IPS-20b (cell line): ENCODE results near the gene RAB2B.
"Not testable (repeated sequence)": the region's sequence is repeated elsewhere in the genome, so short reads cannot be mapped to it uniquely, and the experiment has no call there.

Experiments used
- H3K27ac ChIP-seq: one replicate; pipeline ENCODE4 v1.5.1; 2013; ENCODE audit warnings: low read length
- H3K27me3 ChIP-seq: 2 replicates; pipeline ENCODE4 v1.6.1; 2013; ENCODE audit warnings: mild to moderate bottlenecking, low read length, inconsistent platforms; ENCODE audit not compliant: insufficient read depth
- H3K36me3 ChIP-seq: 2 replicates; pipeline ENCODE4 v1.6.1; 2013; ENCODE audit warnings: low read depth, mild to moderate bottlenecking, inconsistent platforms, low read length, moderate library complexity; ENCODE audit not compliant: insufficient read depth
- H3K4me1 ChIP-seq: 2 replicates; pipeline ENCODE4 v1.6.1; 2013; ENCODE audit warnings: mild to moderate bottlenecking, control low read depth, inconsistent platforms, low read length, moderate library complexity; ENCODE audit not compliant: insufficient read depth
- H3K4me3 ChIP-seq: 2 replicates; pipeline ENCODE4 v1.5.1; 2013; ENCODE audit warnings: mild to moderate bottlenecking, low read length, inconsistent platforms
- H3K9ac ChIP-seq: 2 replicates; pipeline ENCODE4 v1.6.1; 2013; ENCODE audit warnings: low read depth, mild to moderate bottlenecking, inconsistent platforms, low read length, moderate library complexity
- H3K9me3 ChIP-seq: 2 replicates; pipeline ENCODE4 v1.6.1; 2013; ENCODE audit warnings: mild to moderate bottlenecking, low read depth, low read length, inconsistent platforms; ENCODE audit not compliant: insufficient read depth

The RAB2B gene

DNA sequence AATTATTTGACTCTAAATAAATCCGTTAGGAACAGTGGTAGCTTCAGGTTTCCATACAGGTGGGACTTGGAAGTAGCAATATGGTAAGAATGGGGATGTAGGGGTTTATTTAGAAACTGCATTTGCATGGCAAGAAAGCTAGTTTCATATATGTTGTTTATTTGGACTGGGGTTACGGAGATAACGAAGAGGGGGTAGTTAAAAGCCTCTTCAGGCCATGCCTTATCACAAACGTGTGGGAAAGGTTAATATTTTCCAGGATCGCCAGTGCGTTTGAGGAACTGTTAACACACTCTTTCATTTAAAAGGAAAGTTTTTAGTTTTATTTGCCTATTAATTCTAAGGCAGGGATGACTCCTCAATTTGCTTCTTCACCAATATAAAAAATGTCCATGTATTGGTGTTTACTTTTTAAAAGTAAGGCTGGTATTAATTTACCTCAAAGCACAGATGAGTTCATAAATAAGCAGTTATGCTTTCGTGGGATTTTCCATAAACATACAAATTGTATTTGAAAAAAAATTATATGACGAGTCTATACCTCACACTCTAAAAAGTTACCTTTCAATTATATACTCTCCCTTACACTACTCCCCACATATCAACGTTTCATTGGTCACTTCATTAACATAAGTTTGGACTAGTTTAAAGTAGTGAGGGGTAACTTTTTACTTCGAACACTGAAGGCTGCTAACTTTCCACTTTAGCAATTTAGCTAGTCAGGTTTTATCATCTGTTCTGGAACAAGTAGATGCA, 814 bp downstream of the RAB2B start:
- H3K36me3 ChIP-seq = peaks cover 28% of the 10 kb centered on the region
- peak overlapping the region; percentile 99 for H3K4me3 ChIP-seq
- no peaks in the 10 kb centered on the region for H3K27me3 ChIP-seq
- peaks cover 3% of the 10 kb centered on the region; the same call in 1 of the 2 replicates for H3K4me1 ChIP-seq
- H3K9ac ChIP-seq = peak overlapping the region; percentile 93
- no peaks in the 10 kb centered on the region for H3K9me3 ChIP-seq
- peak overlapping the region; percentile 21 for H3K27ac ChIP-seq

DNA sequence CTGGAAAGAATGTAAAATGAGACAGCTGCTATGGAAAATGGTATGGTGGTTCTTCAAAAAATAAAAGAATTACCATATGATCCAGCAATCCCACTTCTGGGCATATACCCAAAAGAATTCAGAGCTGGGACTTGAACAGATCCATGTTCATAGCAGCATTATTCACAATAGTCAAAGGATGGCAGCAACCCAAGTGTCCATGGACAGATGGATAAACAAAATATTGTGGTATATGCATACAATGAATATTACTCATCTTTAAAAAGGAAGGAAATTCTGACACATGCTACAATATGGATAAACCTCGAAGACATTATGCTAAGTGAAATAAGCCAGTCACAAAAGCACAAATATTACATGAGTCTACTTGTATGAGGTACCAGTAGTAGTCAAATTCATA, 9.1 kb downstream of the RAB2B start:
- Histone ChIP-seq H3K4me3 (no peak overlapping the region), H3K4me1 (no peaks in the 10 kb centered on the region), H3K36me3 (peaks cover 73% of the 10 kb centered on the region), H3K27ac (no peak overlapping the region), H3K27me3 (no peaks in the 10 kb centered on the region), H3K9ac (no peak overlapping the region), H3K9me3 (no peaks in the 10 kb centered on the region)

DNA sequence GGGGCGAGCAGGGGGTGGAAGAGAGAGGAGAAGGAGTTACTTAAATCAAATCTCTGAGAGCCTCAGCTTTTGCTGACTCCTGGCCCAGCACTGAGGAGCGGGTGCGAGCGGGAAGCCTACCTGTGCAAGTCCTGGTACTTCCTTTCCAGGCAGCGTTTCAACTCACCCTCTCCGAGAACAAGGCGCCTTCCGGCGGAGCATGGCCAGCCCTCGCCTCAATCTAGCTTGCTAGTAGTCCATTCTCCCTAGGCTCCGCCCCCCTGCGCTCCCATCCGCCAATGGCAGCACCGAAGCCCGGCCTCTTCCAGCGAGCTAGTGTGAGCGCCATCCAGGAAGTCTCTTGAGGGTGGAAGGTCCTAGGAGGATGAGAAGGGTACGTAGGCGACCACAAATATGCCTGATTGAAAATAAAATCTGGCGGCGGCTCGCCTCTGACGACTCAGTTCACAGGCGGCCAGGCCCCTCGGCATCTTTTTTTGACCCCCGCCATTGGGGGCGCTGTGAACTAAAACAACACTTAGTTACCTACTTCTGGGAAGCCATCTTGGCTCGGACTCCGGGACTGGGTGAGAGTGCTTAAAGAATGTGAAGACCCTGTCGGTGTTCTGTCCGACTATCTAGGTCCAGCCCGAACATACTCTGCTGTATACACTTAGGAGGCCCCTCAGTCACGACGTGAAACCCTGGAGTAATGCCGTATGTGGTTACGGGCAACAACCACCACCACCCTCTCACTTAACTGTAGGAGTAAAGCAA, 20.7 kb downstream of the RAB2B start, which contains the start of gene CHD8:
Gene CHD8, minus strand, starts transcription at position 212 of the 756 bp plus-strand sequence. CDS start 24,480 bp downstream, outside the sequence.
- Histone ChIP-seq H3K27ac (peak within 1 kb of the TSS; percentile 69), H3K27me3 (no peaks in the 10 kb centered on the region), H3K36me3 (peaks cover 39% of the 10 kb centered on the region), H3K9me3 (no peaks in the 10 kb centered on the region), H3K4me1 (no peaks in the 10 kb centered on the region; the same call in 1 of the 2 replicates), H3K4me3 (peak within 1 kb of the TSS; percentile 92), H3K9ac (peak within 1 kb of the TSS; percentile 94)

DNA sequence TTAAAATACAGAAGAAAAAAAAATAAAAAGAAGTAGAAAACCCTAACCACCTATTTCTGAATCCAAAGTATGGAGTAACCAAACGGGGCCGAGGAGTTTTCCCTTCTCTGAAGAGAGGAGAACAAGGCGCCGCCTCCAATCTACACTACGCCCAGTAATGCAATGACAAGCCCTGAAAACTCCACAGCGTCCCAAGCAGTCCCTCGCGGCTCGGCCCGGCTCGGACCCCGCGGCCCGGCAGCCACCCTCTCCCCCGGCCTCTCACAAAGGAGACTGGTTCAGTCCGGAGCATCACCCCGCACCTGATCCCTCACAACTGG, 21.2 kb downstream of the RAB2B start:
- Histone ChIP-seq H3K9me3 (no peaks in the 10 kb centered on the region), H3K9ac (peak overlapping the region; percentile 94), H3K4me3 (peak overlapping the region; percentile 92), H3K36me3 (peaks cover 33% of the 10 kb centered on the region), H3K27ac (peak overlapping the region; percentile 69), H3K4me1 (no peaks in the 10 kb centered on the region; the same call in 1 of the 2 replicates), H3K27me3 (no peaks in the 10 kb centered on the region)

DNA sequence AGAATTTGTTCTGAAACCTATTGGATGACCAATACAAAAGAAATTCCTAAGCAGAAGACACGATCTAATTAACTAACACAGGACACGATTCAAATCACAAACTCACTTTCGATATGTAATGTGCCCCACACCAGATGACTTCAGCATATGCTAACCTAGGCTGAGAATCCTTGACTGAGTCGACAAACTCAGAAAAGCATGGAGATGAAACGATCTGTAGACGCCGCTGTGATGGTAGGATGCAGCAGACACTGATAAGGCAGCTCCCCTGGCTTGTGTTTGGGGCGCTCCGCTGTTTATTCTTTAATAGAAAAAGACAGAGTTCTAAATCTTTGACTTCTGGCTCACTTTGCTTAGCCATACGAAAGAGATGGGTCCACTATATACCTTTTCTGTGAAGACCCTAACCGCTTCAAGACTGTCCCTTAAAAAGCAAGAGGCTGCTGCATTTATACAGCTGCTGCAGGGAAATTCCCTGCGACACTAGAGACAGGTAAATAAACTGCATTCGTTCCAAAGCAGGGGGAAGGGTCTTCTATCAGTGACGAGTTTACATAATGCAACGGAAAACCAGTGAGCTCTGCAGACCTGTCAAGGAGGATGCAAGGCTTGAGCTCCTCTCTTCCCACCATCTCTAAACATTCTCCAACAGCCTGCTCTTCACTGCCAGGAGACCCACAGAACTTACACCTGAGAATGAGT, 21.8 kb downstream of the RAB2B start:
- Histone ChIP-seq H3K27me3 (no peaks in the 10 kb centered on the region), H3K9ac (peak overlapping the region; percentile 94), H3K4me1 (no peaks in the 10 kb centered on the region; the same call in 1 of the 2 replicates), H3K9me3 (no peaks in the 10 kb centered on the region), H3K4me3 (peak overlapping the region; percentile 92), H3K27ac (no peak overlapping the region), H3K36me3 (peaks cover 31% of the 10 kb centered on the region)

DNA sequence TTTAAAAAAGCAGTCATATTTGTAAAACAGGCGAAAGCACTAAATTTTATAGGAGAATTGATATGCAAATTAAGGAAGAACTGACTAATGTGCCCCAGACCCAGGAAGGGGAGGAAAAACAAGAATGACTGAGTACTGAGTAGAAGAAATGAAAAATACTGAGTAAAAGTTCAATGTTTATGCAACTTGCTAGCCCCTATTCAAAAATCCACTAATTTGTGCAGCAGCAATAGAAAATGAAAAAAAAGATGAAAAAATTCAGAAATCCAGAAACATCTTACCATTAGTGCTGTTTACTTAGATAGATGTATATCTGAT, 26.9 kb downstream of the RAB2B start:
- Histone ChIP-seq H3K9me3 (no peaks in the 10 kb centered on the region), H3K9ac (no peak overlapping the region), H3K4me3 (no peak overlapping the region), H3K27me3 (no peaks in the 10 kb centered on the region), H3K36me3 (peaks cover 16% of the 10 kb centered on the region), H3K27ac (no peak overlapping the region), H3K4me1 (no peaks in the 10 kb centered on the region; the same call in 1 of the 2 replicates)

DNA sequence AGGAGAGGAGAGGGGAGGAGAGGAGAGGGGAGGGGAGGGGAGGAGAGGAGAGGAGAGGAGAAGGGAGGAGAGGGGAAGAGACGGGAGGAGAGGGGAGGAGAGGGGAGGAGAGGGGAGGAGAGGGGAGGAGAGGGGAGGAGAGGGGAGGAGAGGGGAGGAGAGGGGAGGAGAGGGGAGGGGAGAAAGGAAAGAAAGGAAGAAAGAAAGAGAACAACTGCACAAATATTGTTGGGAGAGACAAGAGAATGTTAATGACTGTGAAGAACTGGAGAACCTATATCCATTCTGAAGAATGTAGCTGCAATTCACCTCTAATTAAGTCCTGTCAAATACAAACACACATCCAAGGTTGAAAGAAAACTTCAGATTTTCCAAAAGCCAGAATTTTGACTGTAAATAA, 34.1 kb downstream of the RAB2B start:
- H3K9me3 ChIP-seq, H3K4me1 ChIP-seq, H3K9ac ChIP-seq, H3K27me3 ChIP-seq, H3K27ac ChIP-seq, H3K36me3 ChIP-seq, H3K4me3 ChIP-seq: not testable (repeated sequence)

DNA sequence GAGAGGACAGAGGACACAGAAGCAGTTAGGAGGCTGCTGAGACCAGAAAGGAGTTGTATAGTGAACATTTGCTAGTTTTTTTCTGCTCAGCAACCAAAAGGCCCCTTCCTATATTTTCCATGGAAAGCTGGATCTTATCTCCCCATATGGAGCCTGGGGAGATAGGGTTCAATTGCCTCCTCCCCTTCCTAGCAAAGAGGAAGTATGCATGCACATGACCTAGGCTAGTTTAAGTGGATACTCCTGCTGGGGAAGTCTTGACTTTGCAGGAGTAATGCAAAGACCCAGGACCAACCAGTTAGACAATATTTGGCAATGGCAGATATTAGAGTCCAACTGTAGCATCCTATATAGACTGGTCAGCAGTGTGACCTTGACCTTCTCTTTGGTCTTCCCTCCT, 35.9 kb downstream of the RAB2B start:
- H3K4me3 ChIP-seq = no peak overlapping the region
- H3K27me3 ChIP-seq = no peaks in the 10 kb centered on the region
- no peak overlapping the region for H3K27ac ChIP-seq
- H3K36me3 ChIP-seq = 0 out of 2 replicates have a peak, but pooled peaks cover 3% of the 10 kb centered on the region
- peaks cover 7% of the 10 kb centered on the region; the same call in 1 of the 2 replicates for H3K4me1 ChIP-seq
- H3K9me3 ChIP-seq = no peaks in the 10 kb centered on the region
- H3K9ac ChIP-seq = no peak overlapping the region

DNA sequence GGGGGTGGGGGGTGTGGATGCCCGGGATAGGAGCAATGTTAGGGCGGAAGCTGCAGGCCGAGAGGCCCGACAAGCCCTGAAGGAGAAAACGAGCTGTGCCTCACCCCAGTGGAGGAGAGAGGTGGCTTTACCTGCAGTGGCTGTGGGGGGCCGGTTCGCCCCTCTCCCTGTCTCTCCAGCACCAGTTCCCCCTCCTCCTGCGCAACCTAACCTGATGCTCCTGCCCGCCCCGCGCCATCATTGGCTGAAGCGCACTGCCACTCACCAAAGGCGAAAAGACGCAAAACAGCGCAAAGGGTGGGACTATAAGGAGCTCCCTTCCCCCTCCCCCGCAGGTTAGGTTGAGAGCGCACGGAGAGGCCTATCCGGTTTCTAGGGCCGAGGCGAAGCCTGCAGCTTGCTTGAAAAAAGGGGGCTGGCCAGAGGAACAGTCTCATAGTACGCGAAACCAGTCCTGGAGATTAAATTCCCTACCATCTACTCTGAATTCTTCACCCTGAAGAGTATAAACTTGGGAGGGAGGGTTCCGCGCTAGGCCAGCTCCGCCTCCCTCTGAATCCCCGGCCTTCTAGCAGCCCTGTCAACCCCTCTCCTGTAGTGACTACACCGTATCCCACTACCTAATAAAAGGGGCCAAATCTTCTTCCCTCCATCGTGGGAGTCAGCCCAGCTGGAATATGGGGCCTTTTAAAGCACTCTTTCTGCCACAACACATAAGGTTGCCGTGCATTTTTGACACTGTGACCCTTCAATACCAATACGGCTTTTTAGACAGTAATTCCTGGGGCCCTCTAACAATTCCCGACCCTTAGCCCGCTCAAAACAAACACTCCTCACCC, 39.5 kb downstream of the RAB2B start:
- Histone ChIP-seq H3K4me3 (peak overlapping the region; percentile 89), H3K9ac (peak overlapping the region; percentile 89), H3K27ac (peak overlapping the region; percentile 74), H3K36me3 (peaks cover 11% of the 10 kb centered on the region; the same call in 1 of the 2 replicates), H3K4me1 (peaks cover 7% of the 10 kb centered on the region; the same call in 1 of the 2 replicates), H3K27me3 (no peaks in the 10 kb centered on the region), H3K9me3 (no peaks in the 10 kb centered on the region)

DNA sequence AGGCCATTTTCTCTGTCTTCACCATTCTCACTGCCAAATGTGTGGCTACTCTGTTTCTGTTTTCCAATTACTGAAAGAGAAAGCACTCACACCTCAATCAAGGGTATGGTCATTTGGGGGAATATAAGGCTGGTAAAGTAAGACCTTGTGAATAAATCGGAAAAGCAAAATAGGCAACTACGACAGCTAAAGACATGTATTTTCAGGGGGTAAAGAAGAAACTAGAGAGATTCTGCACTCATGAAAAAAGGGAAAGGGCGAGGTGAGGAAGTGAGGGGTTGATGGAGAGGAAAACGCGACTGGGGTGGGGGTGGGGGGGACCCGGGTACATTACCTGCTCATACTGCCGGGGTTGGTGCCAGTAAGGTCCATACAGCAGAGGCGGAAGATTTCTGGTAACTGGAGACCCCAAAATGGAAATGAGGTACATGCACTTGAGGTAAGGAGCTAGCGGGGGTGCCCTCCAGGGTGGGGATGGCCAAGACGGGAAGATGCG, 40.1 kb downstream of the RAB2B start:
- no peaks in the 10 kb centered on the region for H3K27me3 ChIP-seq
- H3K27ac ChIP-seq = no peak overlapping the region
- H3K9ac ChIP-seq = peak overlapping the region; percentile 89
- H3K4me1 ChIP-seq = peaks cover 7% of the 10 kb centered on the region; the same call in 1 of the 2 replicates
- H3K36me3 ChIP-seq = peaks cover 12% of the 10 kb centered on the region
- H3K9me3 ChIP-seq = no peaks in the 10 kb centered on the region
- peak overlapping the region; percentile 89 for H3K4me3 ChIP-seq

DNA sequence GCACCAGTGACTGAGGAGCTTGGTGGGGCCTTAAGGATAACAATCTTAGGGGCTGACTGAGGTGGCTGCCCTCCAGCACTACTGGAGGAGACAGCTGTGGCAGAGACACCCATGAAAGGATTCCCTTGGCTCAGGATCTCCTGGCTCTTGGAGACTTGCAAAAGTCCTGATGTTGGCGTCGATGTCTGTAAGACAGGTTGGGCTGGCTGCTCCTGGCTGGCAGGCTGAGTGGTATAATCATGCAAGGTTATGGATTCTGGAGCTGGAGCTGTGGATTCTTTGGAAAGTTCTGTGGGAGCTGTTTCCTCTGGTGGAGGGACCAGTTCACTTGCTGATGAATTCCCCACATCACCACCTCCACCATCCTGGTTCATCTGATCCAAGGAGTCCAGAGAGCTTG, 45.6 kb downstream of the RAB2B start:
- no peaks in the 10 kb centered on the region; the same call in 1 of the 2 replicates for H3K4me1 ChIP-seq
- no peak overlapping the region for H3K4me3 ChIP-seq
- H3K27me3 ChIP-seq = no peaks in the 10 kb centered on the region
- peaks cover 67% of the 10 kb centered on the region for H3K36me3 ChIP-seq
- no peak overlapping the region for H3K27ac ChIP-seq
- no peak overlapping the region for H3K9ac ChIP-seq
- H3K9me3 ChIP-seq = no peaks in the 10 kb centered on the region
